Stomach (tissue), 4 donors: Measurements from ENCODE around the gene STMP1.

ENCODE experiments used
- CTCF ChIP-seq, 7 experiments: fragments of 450-650 bp in 4 of 7; fragments of 200-600 bp in 3 of 7; sonication (generic) in 3 of 7; IDR thresholded peaks; one replicate each; pipeline ENCODE4 v1.5.1; 2016 to 2019; ENCODE audit warnings: antibody characterized with exemption in 7 of 7, control low read depth in 2 of 7, mild to moderate bottlenecking in 1 of 7
- POLR2A ChIP-seq, 4 donors: fragments of 450-650 bp; IDR thresholded peaks; one replicate each; pipeline ENCODE4 v1.6.1; 2016; ENCODE audit warnings: antibody characterized with exemption in 4 of 4, control low read depth in 2 of 4, mild to moderate bottlenecking in 1 of 4, moderate library complexity in 1 of 4
- POLR2AphosphoS5 ChIP-seq, 3 donors: sonication (generic); formaldehyde crosslinking; IDR thresholded peaks; one replicate each; pipeline ENCODE4 v1.6.1; 2016; ENCODE audit warnings: antibody characterized with exemption in 3 of 3

- TF ChIP-seq CTCF (IDR thresholded peaks at IDR 0.05) = no peak
- no peak for TF ChIP-seq POLR2A (IDR thresholded peaks at IDR 0.05)
- TF ChIP-seq POLR2AphosphoS5 (IDR thresholded peaks at IDR 0.05) = no peak
Measured at GRCh38 chr7:135661311-135662122, 797 bp upstream of the STMP1 start.
